Mononuclear cell (primary cell): ENCODE data around the gene CCNK. TPM values are rescaled to one million over a fixed set of nuclear protein-coding genes. Genes with fewer than 3 reads are reported as not detected.

ENCODE experiments used
- H3K27me3 ChIP-seq: 2 replicates; pipeline ENCODE4 v1.6.0; 2011; ENCODE audit warnings: low read length, control low read depth; ENCODE audit not compliant: insufficient read depth
- H3K4me1 ChIP-seq: 2 replicates; pipeline ENCODE4 v1.5.1; 2011; ENCODE audit warnings: mild to moderate bottlenecking, low read length, control low read depth; ENCODE audit not compliant: insufficient read depth
- H3K4me3 ChIP-seq: 2 replicates; pipeline ENCODE4 v1.5.1; 2011; ENCODE audit warnings: mild to moderate bottlenecking, low read length, moderate library complexity
- H3K9me3 ChIP-seq: 2 replicates; pipeline ENCODE4 v1.5.1; 2011; ENCODE audit warnings: low read depth, mild to moderate bottlenecking, control low read depth, low read length
- total RNA-seq: library from RNA; depleted of rRNA; stranded (reverse); fragments of >200 nt; gene quantifications from one replicate; pipeline ENCODE4 v1.2.3, GENCODE V29; 2012

The CCNK gene
- total RNA-seq, 1 donor = 131 TPM

DNA sequence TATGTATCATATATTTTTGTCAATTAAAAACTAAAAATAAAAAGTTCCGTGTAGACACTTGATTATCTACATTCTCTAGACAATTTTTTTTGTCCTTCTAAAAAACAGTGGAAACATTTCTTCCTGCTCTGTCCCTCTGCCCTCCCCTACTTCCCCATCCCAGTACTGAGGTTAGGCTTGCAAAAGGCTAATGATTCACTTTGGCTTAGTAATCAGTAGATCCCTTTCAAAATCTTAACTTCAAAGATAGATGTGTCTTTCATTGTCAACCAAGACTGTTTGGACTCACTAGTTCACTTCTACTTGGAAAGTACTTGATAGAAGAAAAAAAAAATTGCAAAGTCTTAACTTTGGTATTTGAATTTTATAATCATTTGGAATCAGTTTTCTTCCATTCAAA lies 4.3 kb upstream of the CCNK start:
- Histone ChIP-seq H3K27me3 (no peaks in the 10 kb centered on the region), H3K4me3 (no peak overlapping the region), H3K4me1 (peaks cover 33% of the 10 kb centered on the region), H3K9me3 (no peaks in the 10 kb centered on the region)

DNA sequence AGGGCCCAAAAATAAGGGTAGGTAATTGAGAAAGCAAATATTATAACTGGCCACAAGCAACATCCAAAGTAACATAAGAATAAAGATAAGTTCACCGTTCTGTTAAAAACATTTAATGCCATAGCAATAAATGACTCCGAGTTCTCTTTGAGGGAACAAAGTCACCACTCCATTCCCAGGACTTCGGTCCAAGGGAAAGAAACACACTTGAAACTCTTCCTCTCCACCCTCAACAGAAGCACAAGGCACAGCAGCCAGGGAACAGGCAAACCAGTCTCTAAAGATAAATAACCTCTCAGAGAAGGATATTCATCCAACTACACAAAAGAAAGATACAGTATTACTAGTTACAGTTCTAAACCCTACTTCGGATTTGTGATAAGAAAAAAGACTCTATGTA lies 3.1 kb upstream of the CCNK start:
- no peak overlapping the region for H3K4me3 ChIP-seq
- H3K9me3 ChIP-seq = no peaks in the 10 kb centered on the region
- peaks cover 45% of the 10 kb centered on the region for H3K4me1 ChIP-seq
- H3K27me3 ChIP-seq = no peaks in the 10 kb centered on the region

DNA sequence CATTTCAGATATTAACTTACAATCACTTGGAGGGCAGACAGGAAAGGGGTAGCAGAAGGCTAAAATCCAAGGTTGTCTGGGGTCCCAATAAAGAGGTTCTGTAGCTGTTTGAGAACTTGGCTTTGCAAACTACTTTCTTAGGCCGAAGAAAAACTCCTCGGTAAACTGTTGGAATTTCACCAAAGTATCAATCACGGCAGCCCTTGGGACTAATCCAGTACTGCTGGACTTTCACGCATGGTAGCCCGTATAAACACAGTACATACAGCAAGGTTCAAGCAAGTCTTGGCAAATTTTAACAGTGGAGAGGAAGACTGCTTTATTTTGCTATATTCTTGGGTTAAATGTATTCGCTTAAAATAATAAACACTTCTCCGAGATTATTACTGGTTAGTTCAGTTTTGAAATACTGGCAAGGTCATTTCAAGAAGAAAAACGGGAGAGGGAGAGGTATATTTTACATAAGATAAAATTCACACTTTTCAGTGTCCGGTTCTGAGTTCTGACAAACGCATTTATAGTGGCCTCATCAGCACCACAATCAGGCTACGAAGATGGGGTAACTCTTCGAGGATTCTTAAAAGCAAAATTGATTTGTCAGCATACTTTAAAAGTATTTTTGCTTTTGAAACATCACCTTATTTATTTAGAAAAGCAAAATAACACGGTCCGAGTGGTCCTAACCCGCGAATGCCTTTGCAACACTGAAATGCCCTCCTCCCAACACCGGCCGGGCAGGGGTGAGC lies 1.9 kb upstream of the CCNK start:
- Histone ChIP-seq H3K9me3 (no peaks in the 10 kb centered on the region), H3K27me3 (no peaks in the 10 kb centered on the region), H3K4me3 (peak overlapping the region; percentile 97), H3K4me1 (peaks cover 49% of the 10 kb centered on the region)

- peak within 1 kb of the TSS; percentile 97 for H3K4me3 ChIP-seq
- peaks cover 46% of the 10 kb centered on the region for H3K4me1 ChIP-seq
- no peaks in the 10 kb centered on the region for H3K27me3 ChIP-seq
- no peaks in the 10 kb centered on the region for H3K9me3 ChIP-seq
Observed at GRCh38 chr14:99479906-99480869, 1.0 kb upstream of the CCNK start, which contains the start of gene SETD3. Gene SETD3 (minus strand): TSS chr14:99480859. CDS start chr14:99465805, 15,054 bp downstream.

DNA sequence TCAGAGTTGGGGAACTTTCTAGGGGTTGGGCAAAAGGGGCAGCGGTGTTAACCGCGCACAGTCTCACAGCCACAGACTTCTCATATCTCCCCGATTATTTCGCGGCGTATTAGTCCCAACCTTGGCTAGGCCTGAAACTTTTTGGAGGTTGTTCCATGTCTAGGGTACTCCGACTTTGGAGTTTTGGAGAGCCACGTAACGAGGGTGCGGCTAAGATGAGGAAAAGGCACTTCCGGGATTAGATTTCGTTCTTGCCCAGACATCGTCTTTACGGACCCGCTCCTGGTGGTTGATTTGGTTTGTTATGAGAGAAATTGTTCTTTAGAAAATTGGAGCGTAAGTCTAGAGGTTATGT lies 513 bp downstream of the CCNK start:
- H3K4me1 ChIP-seq = peaks cover 43% of the 10 kb centered on the region
- peak overlapping the region; percentile 97 for H3K4me3 ChIP-seq
- H3K9me3 ChIP-seq = no peaks in the 10 kb centered on the region
- H3K27me3 ChIP-seq = no peaks in the 10 kb centered on the region

- peaks cover 25% of the 10 kb centered on the region for H3K4me1 ChIP-seq
- H3K9me3 ChIP-seq = no peaks in the 10 kb centered on the region
- no peak overlapping the region for H3K4me3 ChIP-seq
- no peaks in the 10 kb centered on the region for H3K27me3 ChIP-seq
Observed at GRCh38 chr14:99484106-99484505, 2.9 kb downstream of the CCNK start.

- Histone ChIP-seq H3K9me3 (no peaks in the 10 kb centered on the region), H3K4me1 (no peaks in the 10 kb centered on the region), H3K4me3 (no peak overlapping the region), H3K27me3 (no peaks in the 10 kb centered on the region)
Observed at GRCh38 chr14:99497341-99497740, 16.1 kb downstream of the CCNK start.

- Histone ChIP-seq H3K9me3 (no peaks in the 10 kb centered on the region), H3K27me3 (no peaks in the 10 kb centered on the region), H3K4me3 (no peak overlapping the region), H3K4me1 (no peaks in the 10 kb centered on the region)
Observed at GRCh38 chr14:99497894-99498293, 16.7 kb downstream of the CCNK start.

DNA sequence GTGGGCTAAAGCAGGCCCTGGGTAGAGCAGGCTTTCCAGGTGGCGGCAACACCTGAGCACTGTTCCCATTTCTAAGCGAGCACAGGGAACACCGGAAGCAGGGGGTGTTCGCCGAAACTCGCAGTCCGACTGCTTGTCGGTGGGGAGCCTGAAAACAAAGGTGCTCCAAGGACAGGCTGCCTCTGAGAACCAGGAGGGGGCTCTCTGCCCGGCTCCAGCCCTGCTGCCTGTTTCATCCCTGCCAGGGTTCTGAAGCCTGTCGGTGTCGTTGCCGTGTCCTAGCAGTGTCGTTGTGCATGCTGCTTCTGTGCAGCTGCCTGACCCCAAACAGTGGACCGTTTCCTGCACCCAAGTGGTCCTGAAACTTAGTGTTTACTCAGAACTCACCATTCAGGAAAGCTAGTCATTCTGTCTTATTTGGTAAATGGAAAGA lies 21.8 kb downstream of the CCNK start:
- Histone ChIP-seq H3K4me1 (no peaks in the 10 kb centered on the region), H3K27me3 (no peaks in the 10 kb centered on the region), H3K4me3 (no peak overlapping the region), H3K9me3 (no peaks in the 10 kb centered on the region)

DNA sequence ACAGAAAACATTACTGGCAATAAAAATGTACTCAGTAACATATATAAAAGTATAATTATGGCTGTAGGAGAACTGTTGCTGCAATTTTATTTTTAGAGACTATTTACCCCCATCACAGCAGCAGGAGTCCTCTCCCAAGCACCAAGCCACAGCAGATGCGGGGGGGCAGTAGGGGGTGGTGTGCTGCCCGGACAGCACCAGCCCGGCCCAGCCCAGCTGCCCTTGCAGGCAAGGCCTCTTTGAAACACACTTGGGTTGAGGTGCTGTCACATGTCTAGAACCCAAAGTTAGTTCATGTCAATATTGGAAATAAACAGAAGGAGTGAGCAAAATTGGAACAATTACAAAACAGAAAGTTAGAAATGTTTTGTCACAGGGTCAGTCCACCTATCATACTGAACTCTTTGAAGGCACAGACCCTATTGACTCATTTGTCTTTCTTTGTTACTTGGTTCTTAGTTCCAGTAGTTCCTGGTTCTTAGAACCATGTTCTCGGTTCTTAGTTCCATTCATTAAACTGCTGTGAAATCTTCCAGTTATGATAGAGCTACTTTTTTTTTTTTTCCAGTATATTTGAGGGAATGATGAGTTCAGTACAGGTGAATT lies 22.7 kb downstream of the CCNK start:
- Histone ChIP-seq H3K4me1 (no peaks in the 10 kb centered on the region), H3K9me3 (no peaks in the 10 kb centered on the region), H3K27me3 (no peaks in the 10 kb centered on the region), H3K4me3 (no peak overlapping the region)

GRCh38 chr14:99505089-99505488 lies 23.9 kb downstream of the CCNK start:
- H3K27me3 ChIP-seq = no peaks in the 10 kb centered on the region
- H3K4me1 ChIP-seq = no peaks in the 10 kb centered on the region
- H3K4me3 ChIP-seq = no peak overlapping the region
- no peaks in the 10 kb centered on the region for H3K9me3 ChIP-seq

GRCh38 chr14:99506276-99506675 lies 25.1 kb downstream of the CCNK start:
- H3K4me3 ChIP-seq = no peak overlapping the region
- H3K4me1 ChIP-seq = no peaks in the 10 kb centered on the region
- H3K27me3 ChIP-seq = no peaks in the 10 kb centered on the region
- H3K9me3 ChIP-seq = no peaks in the 10 kb centered on the region

GRCh38 chr14:99507860-99508640 lies 26.8 kb downstream of the CCNK start:
- Histone ChIP-seq H3K9me3 (no peaks in the 10 kb centered on the region), H3K4me3 (no peak overlapping the region), H3K4me1 (no peaks in the 10 kb centered on the region), H3K27me3 (no peaks in the 10 kb centered on the region)

GRCh38 chr14:99508896-99509629 lies 27.9 kb downstream of the CCNK start:
- H3K9me3 ChIP-seq = no peaks in the 10 kb centered on the region
- no peaks in the 10 kb centered on the region for H3K4me1 ChIP-seq
- H3K4me3 ChIP-seq = no peak overlapping the region
- no peaks in the 10 kb centered on the region for H3K27me3 ChIP-seq
